ENCODE results near the gene PPFIBP2. TPM values are rescaled to one million over a fixed set of nuclear protein-coding genes. Genes with fewer than 3 reads are reported as not detected.

PPFIBP2 gene
- total and polyA plus RNA-seq, 10 of the 15 experiments (the other 5 are each of a cell fraction or from before 2014, with no cell fraction given) = 17.3 to 56.3 (median 39.2) TPM

GRCh38 chr11:7645206-7645605 is 131.4 kb downstream of the PPFIBP2 start:
- FAIRE-seq (no peak), ATAC-seq (no peak), DNase-seq (ENCODE audit: low read depth, low spot score) (no peak)
- Histone ChIP-seq H3K27ac (ENCODE audit: control insufficient read depth, insufficient read depth) (no peak overlapping the region), H3K4me2 (ENCODE audit: control insufficient read depth, insufficient read depth) (no peak overlapping the region), H3K4me1 (ENCODE audit: control insufficient read depth, insufficient read depth, low read length) (no peaks in the 10 kb centered on the region), H3K4me3 (no peak overlapping the region), H3K9ac (ENCODE audit: control insufficient read depth, insufficient read depth, low read length) (no peak overlapping the region), H3K79me2 (ENCODE audit: control insufficient read depth, insufficient read depth, low read length) (no peaks in the 10 kb centered on the region), H3K9me3 (replicated peaks; ENCODE audit: control insufficient read depth, insufficient read depth, low read length) (no peaks in the 10 kb centered on the region), H3K27me3 (replicated peaks in 1 of 2; ENCODE audit: control insufficient read depth in 2 of 2, insufficient read depth in 2 of 2, low read length in 1 of 2) (no peaks in the 10 kb centered on the region), H2AFZ (ENCODE audit: control insufficient read depth, low read depth, low read length) (no peak overlapping the region), H4K20me1 (ENCODE audit: control insufficient read depth, insufficient read depth) (no peaks in the 10 kb centered on the region), H3K36me3 (ENCODE audit: control insufficient read depth in 2 of 2, insufficient read depth in 2 of 2, low read length in 1 of 2) (peaks cover 8 to 17% of the 10 kb centered on the region in 2 experiments)
- CTCF ChIA-PET = interaction anchor here (0.6 to 1.6 kb wide), 4 partner anchors 12 to 907 kb away, joined by 3 to 4 read pairs (median 3); no protein-coding TSS in a partner anchor
- RAD21 ChIA-PET (ENCODE audit: unreplicated experiment) = no interaction called here
- POLR2A ChIA-PET = no interaction called here
- TF ChIP-seq ZNF384 (IDR thresholded peaks at IDR 0.05; ENCODE audit: borderline replicate concordance, low read depth, low read length) (no peak), CREM (IDR thresholded peaks at IDR 0.05; ENCODE audit: low read depth) (no peak), TCF3 (IDR thresholded peaks at IDR 0.05; ENCODE audit: borderline replicate concordance, insufficient read depth, low read depth, low read length) (no peak), IRF5 (IDR thresholded peaks at IDR 0.05; ENCODE audit: borderline replicate concordance) (no peak), MXI1 (IDR thresholded peaks at IDR 0.05; ENCODE audit: low read depth, low read length) (no peak)
- intact Hi-C loops (cut with micrococcal nuclease; ENCODE audit: unreplicated experiment) (no loop called here), in situ Hi-C loops (cut with MboI) (no loop called here)
- SMC1A ChIA-PET (ENCODE audit: uncharacterized antibody, unreplicated experiment) = interaction anchor here (1.3 to 1.5 kb wide), 3 partner anchors 25 to 74 kb away, joined by 3 to 5 read pairs (median 3); no protein-coding TSS in a partner anchor
- BruUV-seq (replicated peaks) = no TSS peak
- WGBS (ENCODE audit: insufficient coverage, insufficient replicate concordance, low lambda C conversion rate, missing lambda C conversion rate) = 79% methylated on average over 3 of the region's 3 CpGs

DNA sequence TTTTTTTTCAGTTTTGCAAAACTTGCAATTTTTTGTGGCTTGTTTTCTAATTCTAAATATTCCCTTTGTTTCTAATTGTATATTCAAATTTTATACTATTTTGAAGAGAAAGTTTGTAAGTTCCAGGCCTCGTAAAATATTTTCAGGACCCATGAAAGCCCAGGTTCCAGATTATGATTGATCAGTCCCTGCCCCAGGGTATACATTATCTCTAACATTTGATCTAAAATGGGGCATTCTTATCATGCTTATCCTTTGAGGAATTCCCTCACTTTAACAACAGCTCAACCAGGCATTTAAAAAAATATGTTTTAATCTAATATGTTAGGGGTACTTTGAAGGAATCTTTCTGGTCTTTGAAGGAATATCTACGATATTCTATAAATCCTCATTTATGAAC is 133.1 kb downstream of the PPFIBP2 start:
- no peak overlapping the region for H3K4me3 ChIP-seq
- no peaks in the 10 kb centered on the region for H3K9me3 ChIP-seq (replicated peaks; ENCODE audit: control insufficient read depth, insufficient read depth, low read length)
- H2AFZ ChIP-seq (ENCODE audit: control insufficient read depth, low read depth, low read length) = no peak overlapping the region
- BruUV-seq (replicated peaks) = no TSS peak
- no peak overlapping the region for H3K9ac ChIP-seq (ENCODE audit: control insufficient read depth, insufficient read depth, low read length)
- H3K27ac ChIP-seq (ENCODE audit: control insufficient read depth, insufficient read depth) = no peak overlapping the region
- DNase-seq (ENCODE audit: low read depth, low spot score) (no peak), FAIRE-seq (no peak), ATAC-seq (no peak)
- ChIA-PET POLR2A (interaction anchor here (1.0 kb wide), 1 partner anchor 8 kb away, joined by 3 read pairs; no protein-coding TSS in a partner anchor), CTCF (no interaction called here), SMC1A (ENCODE audit: uncharacterized antibody, unreplicated experiment) (interaction anchor here (1.2 kb wide), 1 partner anchor 8 kb away, joined by 3 read pairs; no protein-coding TSS in a partner anchor), RAD21 (ENCODE audit: unreplicated experiment) (no interaction called here)
- H4K20me1 ChIP-seq (ENCODE audit: control insufficient read depth, insufficient read depth) = no peaks in the 10 kb centered on the region
- H3K4me2 ChIP-seq (ENCODE audit: control insufficient read depth, insufficient read depth) = no peak overlapping the region
- H3K4me1 ChIP-seq (ENCODE audit: control insufficient read depth, insufficient read depth, low read length) = no peaks in the 10 kb centered on the region
- intact Hi-C loops (cut with micrococcal nuclease; ENCODE audit: unreplicated experiment) (no loop called here), in situ Hi-C loops (cut with MboI) (no loop called here)
- peaks cover 15 to 25% of the 10 kb centered on the region in 2 experiments for H3K36me3 ChIP-seq (ENCODE audit: control insufficient read depth in 2 of 2, insufficient read depth in 2 of 2, low read length in 1 of 2)
- no peaks in the 10 kb centered on the region for H3K27me3 ChIP-seq (replicated peaks in 1 of 2; ENCODE audit: control insufficient read depth in 2 of 2, insufficient read depth in 2 of 2, low read length in 1 of 2)
- 74% methylated on average over 2 of the region's 2 CpGs for WGBS (ENCODE audit: insufficient coverage, insufficient replicate concordance, low lambda C conversion rate, missing lambda C conversion rate)
- H3K79me2 ChIP-seq (ENCODE audit: control insufficient read depth, insufficient read depth, low read length) = no peaks in the 10 kb centered on the region
- TF ChIP-seq EP300 (IDR thresholded peaks at IDR 0.05; ENCODE audit: borderline replicate concordance in 1 of 2, control insufficient read depth in 1 of 2, low read depth in 2 of 2, low read length in 2 of 2) (no peak), STAT3 (IDR thresholded peaks at IDR 0.05; ENCODE audit: low read depth, low read length) (no peak), ESRRA (IDR thresholded peaks at IDR 0.05; ENCODE audit: low read length) (no peak), MXI1 (IDR thresholded peaks at IDR 0.05; ENCODE audit: low read depth, low read length) (no peak), ZNF217 (IDR thresholded peaks at IDR 0.05) (no peak), IKZF2 (IDR thresholded peaks at IDR 0.05) (no peak)
- TF ChIP-seq, protein P1, sequence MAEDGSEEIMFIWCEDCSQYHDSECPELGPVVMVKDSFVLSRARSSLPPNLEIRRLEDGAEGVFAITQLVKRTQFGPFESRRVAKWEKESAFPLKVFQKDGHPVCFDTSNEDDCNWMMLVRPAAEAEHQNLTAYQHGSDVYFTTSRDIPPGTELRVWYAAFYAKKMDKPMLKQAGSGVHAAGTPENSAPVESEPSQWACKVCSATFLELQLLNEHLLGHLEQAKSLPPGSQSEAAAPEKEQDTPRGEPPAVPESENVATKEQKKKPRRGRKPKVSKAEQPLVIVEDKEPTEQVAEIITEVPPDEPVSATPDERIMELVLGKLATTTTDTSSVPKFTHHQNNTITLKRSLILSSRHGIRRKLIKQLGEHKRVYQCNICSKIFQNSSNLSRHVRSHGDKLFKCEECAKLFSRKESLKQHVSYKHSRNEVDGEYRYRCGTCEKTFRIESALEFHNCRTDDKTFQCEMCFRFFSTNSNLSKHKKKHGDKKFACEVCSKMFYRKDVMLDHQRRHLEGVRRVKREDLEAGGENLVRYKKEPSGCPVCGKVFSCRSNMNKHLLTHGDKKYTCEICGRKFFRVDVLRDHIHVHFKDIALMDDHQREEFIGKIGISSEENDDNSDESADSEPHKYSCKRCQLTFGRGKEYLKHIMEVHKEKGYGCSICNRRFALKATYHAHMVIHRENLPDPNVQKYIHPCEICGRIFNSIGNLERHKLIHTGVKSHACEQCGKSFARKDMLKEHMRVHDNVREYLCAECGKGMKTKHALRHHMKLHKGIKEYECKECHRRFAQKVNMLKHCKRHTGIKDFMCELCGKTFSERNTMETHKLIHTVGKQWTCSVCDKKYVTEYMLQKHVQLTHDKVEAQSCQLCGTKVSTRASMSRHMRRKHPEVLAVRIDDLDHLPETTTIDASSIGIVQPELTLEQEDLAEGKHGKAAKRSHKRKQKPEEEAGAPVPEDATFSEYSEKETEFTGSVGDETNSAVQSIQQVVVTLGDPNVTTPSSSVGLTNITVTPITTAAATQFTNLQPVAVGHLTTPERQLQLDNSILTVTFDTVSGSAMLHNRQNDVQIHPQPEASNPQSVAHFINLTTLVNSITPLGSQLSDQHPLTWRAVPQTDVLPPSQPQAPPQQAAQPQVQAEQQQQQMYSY (CRISPR knock-in tag; IDR thresholded peaks at IDR 0.05) = no peak

Data from GM12878 (cell line).